ENCODE results near the gene ADAMTS8. TPM values are rescaled to one million over a fixed set of nuclear protein-coding genes. Genes with fewer than 3 reads are reported as not detected.

ADAMTS8 gene
- total RNA-seq, 4 donors from 2014 or later = 23.5 to 55.5 (median 29.8) TPM

DNA sequence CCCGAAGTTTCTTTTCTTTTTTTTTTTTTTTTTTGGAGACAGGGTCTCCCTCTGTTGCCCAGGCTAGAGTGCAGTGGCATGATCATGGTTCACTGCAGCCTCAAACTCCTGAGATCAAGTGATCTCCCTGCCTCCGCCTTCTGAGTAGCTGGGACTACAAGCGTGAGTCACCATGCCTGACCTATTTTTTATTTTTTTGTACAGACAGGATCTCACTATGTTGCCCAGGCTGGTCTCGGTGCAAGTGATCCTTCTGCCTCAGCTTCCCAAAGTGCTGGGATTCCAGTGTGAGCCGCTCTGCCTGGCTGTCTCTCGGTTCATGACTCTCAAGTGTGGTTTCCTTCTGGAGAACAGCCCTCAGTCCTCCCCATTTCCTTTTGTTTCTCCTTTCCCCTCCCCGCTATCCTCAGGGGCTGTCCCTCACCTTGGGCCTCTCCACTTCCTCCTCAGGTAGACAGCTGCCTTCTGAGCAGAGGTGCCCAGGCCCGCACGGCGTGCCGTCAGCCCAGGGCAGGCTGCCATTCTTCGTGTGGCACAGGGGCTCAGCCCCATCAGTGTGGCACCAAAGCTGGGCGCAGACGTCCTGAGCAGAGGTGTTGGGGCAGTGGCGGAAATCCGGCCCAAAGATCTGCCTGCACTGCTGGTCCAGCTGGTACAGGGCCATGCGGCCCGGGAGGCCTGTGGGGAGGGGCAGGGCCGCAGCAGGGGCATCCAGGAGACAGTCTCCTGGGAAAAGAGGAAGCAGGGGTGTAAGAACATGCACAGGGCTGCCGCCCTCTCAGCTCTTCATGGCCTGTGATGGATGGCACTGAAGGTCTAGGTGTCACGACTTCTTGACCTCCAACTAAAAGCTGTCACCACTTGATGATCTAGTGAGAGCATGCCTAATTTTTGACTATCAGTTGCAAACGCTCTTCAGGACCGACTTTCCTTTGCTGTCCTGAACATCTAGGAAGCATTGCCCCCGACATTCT is 14.0 kb downstream of the ADAMTS8 start:
- H3K4me1 ChIP-seq = peaks cover 0 to 38% (median 26%) of the 10 kb centered on the region in 4 donors
- peak overlapping the region in 3 of 4 donors; percentile 57 to 74 (median 57) for H3K27ac ChIP-seq (replicated peaks in 1 of 4)
- intact Hi-C loops (cut with DNase I) = no loop called here
- no peak for DNase-seq (ENCODE audit: extremely low spot score)
- H3K36me3 ChIP-seq = peaks cover 0 to 12% (median 6%) of the 10 kb centered on the region in 4 donors
- 77% methylated on average over 21 of the region's 24 CpGs for WGBS
- no peak for TF ChIP-seq POLR2A (IDR thresholded peaks at IDR 0.05; ENCODE audit: low read depth)
- TF ChIP-seq POLR2AphosphoS5 (IDR thresholded peaks at IDR 0.05) = no peak
- TF ChIP-seq EP300 (IDR thresholded peaks at IDR 0.05) = no peak
- TF ChIP-seq, protein P1, sequence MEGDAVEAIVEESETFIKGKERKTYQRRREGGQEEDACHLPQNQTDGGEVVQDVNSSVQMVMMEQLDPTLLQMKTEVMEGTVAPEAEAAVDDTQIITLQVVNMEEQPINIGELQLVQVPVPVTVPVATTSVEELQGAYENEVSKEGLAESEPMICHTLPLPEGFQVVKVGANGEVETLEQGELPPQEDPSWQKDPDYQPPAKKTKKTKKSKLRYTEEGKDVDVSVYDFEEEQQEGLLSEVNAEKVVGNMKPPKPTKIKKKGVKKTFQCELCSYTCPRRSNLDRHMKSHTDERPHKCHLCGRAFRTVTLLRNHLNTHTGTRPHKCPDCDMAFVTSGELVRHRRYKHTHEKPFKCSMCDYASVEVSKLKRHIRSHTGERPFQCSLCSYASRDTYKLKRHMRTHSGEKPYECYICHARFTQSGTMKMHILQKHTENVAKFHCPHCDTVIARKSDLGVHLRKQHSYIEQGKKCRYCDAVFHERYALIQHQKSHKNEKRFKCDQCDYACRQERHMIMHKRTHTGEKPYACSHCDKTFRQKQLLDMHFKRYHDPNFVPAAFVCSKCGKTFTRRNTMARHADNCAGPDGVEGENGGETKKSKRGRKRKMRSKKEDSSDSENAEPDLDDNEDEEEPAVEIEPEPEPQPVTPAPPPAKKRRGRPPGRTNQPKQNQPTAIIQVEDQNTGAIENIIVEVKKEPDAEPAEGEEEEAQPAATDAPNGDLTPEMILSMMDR (IDR thresholded peaks at IDR 0.05) = no peak
- no peaks in the 10 kb centered on the region for H3K27me3 ChIP-seq
- no peak overlapping the region for H3K4me3 ChIP-seq
- no peaks in the 10 kb centered on the region for H3K9me3 ChIP-seq

DNA sequence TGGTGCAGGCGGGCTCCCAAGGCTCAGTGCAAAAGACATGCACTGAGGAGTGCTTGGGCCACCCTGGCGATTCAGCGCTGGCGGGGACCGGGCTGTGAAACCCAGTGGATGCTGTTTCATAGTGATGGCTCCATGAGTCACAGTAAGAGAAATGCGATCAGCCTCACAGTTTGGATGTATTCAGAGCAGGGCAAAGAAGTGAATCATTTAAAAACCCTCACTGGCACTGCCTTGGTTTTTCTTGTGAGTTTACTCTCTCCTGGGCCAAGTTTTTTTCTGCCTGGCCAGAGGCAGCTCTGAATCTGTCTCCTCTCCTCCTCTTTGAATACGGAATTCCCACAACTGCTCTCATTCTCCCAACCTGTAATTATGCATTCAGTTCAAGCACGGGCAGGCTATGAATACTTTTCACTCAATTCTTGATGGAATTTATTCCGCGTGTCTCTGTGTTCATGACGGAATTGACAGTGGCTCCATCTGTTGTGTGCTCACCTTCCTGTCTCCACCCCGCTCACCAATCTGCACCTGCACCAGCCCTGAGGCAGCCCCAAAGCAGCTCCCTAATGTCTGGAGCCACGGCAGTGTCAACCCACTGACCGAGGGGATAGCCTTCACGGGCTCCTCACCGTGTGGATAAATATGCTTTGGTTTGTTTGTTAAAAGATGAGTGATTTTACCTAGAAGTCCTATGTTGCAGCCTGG is 14.9 kb downstream of the ADAMTS8 start:
- Histone ChIP-seq H3K27me3 (no peaks in the 10 kb centered on the region), H3K9me3 (no peaks in the 10 kb centered on the region), H3K4me3 (no peak overlapping the region), H3K36me3 (peaks cover 0 to 12% (median 6%) of the 10 kb centered on the region in 4 donors), H3K4me1 (peaks cover under 1 to 35% (median 20%) of the 10 kb centered on the region in 4 donors), H3K27ac (replicated peaks in 1 of 4) (peak overlapping the region; percentile 54 to 74 (median 57))
- 76% methylated on average over 13 of the region's 16 CpGs for WGBS
- TF ChIP-seq, protein P1 (IDR thresholded peaks at IDR 0.05) = no peak
- TF ChIP-seq POLR2AphosphoS5 (IDR thresholded peaks at IDR 0.05) = peak in 1 of 2 donors; percentile 69
- intact Hi-C loops (cut with DNase I) = no loop called here
- no peak for DNase-seq (ENCODE audit: extremely low spot score)

DNA sequence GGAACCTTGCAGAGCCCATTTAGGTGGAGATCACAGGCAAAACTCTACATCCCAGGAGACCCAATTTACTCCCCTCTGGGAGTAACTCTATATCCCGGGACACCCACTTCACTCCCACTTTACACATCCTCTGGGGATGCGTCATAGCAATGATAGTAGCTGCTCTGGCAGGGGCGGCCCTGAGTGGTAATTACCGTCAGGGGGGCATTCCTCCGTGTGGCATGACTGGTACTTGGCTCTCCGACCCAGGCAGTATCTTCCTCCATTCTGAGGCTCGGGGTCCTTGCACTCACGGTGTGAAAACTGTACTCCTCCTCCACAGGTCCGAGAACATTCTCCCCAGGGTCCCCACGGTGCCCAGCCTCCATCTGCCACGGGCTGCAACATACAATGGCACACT is 17.2 kb downstream of the ADAMTS8 start:
- Histone ChIP-seq H3K4me1 (peaks cover 4 to 38% (median 24%) of the 10 kb centered on the region in 4 donors), H3K36me3 (peaks cover 0 to 11% (median 2%) of the 10 kb centered on the region in 4 donors), H3K4me3 (no peak overlapping the region), H3K27me3 (no peaks in the 10 kb centered on the region), H3K27ac (replicated peaks in 1 of 4) (no peak overlapping the region), H3K9me3 (no peaks in the 10 kb centered on the region)
- WGBS = 90% methylated on average over 11 of the region's 11 CpGs
- intact Hi-C loops (cut with DNase I) = no loop called here
- TF ChIP-seq POLR2AphosphoS5 (IDR thresholded peaks at IDR 0.05) = no peak
- TF ChIP-seq, protein P1 (IDR thresholded peaks at IDR 0.05) = no peak
- TF ChIP-seq POLR2A (IDR thresholded peaks at IDR 0.05; ENCODE audit: low read depth) = no peak
- no peak for TF ChIP-seq EP300 (IDR thresholded peaks at IDR 0.05)
- DNase-seq (ENCODE audit: extremely low spot score) = no peak

DNA sequence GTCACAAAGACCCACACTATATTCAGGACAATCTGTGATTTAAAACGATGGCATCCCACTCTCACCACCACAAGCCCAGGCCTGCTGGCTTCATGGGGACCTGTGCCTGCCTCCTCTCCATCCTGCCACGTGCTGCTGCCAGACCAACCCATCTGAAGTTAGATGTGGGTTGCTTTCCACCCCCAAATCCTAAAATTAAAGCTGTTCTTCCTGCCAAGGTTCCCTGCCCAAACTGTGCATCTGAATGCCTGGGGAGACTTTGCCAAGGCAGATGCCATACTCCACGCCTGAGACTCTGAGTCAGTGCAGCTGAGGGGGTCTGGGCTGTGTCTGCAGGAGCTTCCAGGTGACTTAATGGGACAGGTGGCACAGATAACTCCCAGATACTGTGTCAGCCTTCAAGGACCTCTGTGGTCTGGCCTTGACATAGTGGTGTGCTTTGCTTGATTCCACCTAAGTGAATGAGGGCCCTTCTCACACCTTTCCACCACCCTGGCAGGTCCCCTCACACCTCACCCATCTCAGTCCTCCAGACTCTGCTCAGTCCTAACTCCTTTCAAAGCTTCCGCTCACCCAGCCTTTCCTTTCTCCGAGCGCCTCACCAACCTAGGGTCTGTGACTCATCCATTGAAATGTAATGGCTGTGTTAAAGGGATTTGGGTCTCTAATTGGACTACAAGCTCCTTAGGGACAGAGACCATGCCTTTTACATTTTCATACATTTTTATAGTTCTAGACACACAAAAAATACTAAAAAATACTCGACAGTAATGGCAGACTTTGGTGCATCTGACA is 18.6 kb downstream of the ADAMTS8 start:
- intact Hi-C loops (cut with DNase I) = no loop called here
- Histone ChIP-seq H3K36me3 (peaks cover 0 to 13% (median 8%) of the 10 kb centered on the region in 4 donors), H3K9me3 (no peaks in the 10 kb centered on the region), H3K27ac (replicated peaks in 1 of 4) (no peak overlapping the region), H3K27me3 (no peaks in the 10 kb centered on the region), H3K4me3 (no peak overlapping the region), H3K4me1 (peaks cover 4 to 39% (median 24%) of the 10 kb centered on the region in 4 donors)
- TF ChIP-seq POLR2AphosphoS5 (IDR thresholded peaks at IDR 0.05) (no peak), POLR2A (IDR thresholded peaks at IDR 0.05; ENCODE audit: low read depth) (no peak), EP300 (IDR thresholded peaks at IDR 0.05) (no peak)
- TF ChIP-seq, protein P1 (IDR thresholded peaks at IDR 0.05) = no peak
- no peak for DNase-seq (ENCODE audit: extremely low spot score)
- WGBS = 82% methylated on average over 5 of the region's 7 CpGs

Data from esophagus muscularis mucosa (tissue), 4 donors.